HG03575 (cell line): ENCODE results near the gene ENGASE.

ENCODE experiments used
- ATAC-seq: cut with Tn5 transposase; IDR thresholded peaks from one replicate; pipeline ENCODE4 v1.9.1; 2021; ENCODE audit not compliant: unreplicated experiment, insufficient number of reproducible peaks, low FRiP score; ENCODE audit errors: extremely low read depth

The ENGASE gene

GRCh38 chr17:79127534-79128135, 53.0 kb downstream of the ENGASE start:
- no peak for ATAC-seq

DNA sequence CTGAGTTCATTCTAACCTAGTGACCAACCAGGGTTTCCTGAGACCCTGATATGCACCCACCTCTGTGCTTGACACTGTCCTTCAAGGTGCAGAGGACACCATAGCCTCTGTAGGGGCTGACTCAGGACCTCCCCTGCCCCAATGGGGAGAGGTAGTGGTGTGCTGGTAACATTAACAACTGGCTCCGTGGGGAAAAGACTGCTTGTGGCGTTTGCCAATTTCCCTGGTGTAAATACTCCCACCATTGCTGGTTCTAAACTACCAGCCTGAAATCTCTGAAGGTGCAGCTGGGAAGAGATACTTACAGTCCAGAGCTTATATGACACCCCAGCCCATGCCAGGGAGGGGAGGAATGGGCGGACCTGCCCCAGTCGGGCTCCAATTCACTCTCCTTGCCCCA, 54.9 kb downstream of the ENGASE start:
- ATAC-seq, result no peak

- ATAC-seq, result no peak
Observed at GRCh38 chr17:79130536-79131273, 56.1 kb downstream of the ENGASE start.

DNA sequence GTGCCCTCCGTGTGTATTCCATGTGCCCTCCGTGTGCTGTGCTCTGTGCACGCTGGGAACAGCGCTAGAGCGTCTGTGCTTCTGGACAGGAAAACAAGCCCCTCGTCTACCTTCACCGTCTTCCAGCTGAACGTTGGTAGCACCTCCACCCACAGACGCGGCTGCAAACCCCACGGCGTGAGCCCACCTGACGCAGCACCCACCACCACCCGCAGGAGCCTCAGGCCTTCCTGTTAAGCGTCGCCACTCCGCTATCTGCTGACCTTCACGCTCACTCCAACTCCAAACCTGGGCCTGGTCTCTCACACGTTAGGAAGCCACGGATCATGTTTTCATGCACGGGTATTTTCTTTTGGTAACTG, 56.6 kb downstream of the ENGASE start:
- no peak for ATAC-seq

- no peak for ATAC-seq
Observed at GRCh38 chr17:79131701-79132100, 57.1 kb downstream of the ENGASE start.

GRCh38 chr17:79132271-79133064, 57.8 kb downstream of the ENGASE start:
- no peak for ATAC-seq

DNA sequence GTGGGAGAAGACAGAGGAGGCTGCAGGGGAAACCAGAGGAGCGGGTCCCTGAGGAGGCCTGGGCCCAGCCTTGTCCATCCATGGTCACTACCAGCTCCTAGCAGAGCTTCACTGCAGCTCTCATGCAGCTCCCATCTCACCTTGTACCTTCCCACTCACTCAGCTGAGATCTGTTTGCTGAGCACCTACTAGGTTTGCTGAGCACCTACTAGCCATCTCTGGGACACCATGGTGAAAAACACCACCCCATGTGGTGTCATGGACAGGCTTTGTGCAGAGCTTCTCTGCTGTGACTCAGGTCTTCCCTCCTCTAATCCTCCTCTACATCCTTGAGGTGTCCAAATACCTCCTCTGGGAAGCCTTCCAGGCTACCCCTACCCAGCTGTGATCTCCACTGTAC, 58.6 kb downstream of the ENGASE start:
- no peak for ATAC-seq

DNA sequence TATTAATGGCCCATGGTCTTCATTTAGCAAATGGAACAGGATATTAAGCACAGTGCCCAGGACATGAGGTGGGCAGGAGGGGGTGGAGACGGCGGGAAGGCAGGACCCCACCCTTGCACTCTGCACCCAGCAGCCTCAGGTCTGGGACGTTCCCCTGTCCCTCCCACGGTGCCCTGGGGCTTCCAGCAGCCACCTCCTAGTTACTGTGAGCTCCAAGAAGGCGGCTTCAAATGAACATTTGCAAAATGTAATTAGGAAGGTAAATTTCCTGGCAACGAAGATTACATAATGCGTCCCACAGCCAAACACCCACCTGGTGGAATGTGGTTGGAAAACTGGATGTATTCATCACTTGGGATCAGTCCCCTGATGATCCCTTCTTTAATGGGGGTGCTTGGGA, 59.4 kb downstream of the ENGASE start:
- no peak for ATAC-seq

- ATAC-seq, result no peak
Observed at GRCh38 chr17:79135011-79135410, 60.4 kb downstream of the ENGASE start.

DNA sequence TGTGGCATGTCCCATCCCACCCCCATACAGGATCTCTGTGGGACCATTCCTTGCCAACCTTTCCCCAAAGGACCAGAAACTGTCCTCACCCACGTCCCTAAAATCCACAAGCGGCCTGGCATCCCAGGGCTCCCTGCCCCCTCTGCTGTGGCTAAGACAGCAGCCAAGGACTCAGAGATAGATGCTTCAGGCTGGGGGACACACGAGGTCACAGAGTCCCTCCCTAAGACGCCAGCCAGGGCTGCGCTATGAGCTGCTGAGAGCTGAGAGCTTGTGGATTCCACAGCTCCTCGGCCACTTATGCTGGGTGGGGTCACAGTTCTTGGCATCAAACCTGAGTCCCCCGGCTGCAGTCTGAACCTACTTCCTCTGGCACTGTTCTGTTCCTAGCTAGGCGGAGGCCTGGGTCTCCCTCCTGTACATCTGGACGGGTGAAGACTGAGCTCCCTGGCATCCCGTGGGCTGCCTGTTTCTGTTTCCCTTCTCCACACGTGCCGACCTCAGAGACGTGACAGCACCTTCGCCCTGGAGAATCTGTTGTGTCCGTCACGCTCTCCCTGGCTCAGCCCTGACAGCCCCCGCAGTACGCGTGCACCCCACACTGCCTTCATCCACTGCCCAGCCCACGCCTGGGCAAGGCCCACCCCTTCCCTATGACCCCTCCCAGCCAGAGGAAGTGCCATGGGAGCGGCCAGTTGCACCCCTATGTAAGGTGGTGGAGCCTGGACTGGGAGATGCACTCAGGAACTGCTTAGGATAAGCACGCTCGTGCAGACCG, 61.2 kb downstream of the ENGASE start:
- no peak for ATAC-seq
